IPS DF 4.7 (cell line): ENCODE data around the gene RAMP3.

Source experiments
- DNase-seq: peaks from one replicate; pipeline ENCODE4 v3.0.0-alpha.2; 2013; ENCODE audit warnings: low spot score; ENCODE audit errors: extremely low read depth

RAMP3 gene

DNA sequence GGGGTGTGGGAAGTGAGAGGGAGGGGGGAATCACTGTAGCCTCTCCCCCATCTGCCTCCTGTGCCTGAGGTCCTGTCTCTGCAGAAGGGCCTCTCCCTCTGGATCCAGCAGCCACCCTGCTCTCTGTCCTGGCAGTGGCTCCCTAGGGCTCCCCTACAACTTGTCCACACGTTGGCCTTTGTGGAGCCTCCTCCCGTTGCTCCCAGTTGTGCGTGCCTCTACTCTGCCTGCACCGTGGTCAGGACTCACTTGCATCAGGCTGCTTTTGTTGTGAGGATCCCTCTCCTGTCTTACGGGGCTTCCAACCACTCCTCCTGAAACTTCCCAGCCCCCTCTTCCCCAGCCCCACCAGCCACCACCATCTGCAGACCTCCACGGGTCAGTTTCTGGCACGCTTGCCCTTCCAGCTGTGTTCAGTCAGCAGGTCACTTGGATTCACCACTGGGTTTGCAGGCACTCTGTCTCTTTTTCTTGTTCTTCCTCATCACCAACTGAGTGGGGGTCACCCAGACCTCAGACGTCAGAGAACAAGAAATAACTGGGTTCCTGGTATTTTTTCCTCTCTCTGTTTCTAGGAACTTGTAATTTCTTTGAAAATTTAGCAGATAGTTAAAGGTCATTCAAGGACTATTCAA is 62.3 kb downstream of the RAMP3 start:
- DNase-seq, result no peak

DNA sequence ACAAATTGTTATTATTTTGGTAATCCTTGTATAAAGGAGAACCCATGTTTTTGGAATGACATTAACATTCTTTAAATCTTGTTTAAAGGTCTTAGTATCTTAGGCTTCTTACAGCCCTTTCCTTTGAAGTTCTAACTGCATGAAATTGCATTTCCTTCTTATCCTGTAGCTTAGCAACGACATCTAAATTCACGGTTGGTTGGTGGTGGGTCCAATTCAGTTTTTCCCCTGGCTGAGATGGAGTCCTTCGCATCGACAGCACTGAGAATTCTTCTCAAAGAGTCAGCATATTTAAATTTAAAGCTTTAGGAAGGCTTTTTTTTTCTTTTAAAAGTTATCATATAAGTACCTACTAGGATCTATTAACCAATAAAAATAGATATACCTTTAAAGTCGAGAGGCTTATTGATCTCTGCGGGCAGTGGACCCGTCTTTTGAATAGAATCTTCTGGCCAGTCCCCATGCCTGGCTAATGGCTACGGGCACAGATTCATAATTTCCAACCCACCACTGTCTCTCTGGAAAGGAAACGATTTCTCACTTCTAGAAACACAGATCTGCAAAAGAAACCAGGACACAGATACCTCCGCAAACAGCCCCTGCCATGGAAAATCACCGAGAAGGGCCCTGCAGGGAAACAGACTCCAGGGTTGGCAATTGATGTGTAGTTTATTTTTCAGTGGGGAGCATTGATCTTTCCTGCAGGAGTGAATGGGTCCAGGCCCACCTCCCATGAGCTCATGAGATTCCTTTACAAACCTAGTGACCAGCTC is 63.4 kb downstream of the RAMP3 start:
- no peak for DNase-seq

DNA sequence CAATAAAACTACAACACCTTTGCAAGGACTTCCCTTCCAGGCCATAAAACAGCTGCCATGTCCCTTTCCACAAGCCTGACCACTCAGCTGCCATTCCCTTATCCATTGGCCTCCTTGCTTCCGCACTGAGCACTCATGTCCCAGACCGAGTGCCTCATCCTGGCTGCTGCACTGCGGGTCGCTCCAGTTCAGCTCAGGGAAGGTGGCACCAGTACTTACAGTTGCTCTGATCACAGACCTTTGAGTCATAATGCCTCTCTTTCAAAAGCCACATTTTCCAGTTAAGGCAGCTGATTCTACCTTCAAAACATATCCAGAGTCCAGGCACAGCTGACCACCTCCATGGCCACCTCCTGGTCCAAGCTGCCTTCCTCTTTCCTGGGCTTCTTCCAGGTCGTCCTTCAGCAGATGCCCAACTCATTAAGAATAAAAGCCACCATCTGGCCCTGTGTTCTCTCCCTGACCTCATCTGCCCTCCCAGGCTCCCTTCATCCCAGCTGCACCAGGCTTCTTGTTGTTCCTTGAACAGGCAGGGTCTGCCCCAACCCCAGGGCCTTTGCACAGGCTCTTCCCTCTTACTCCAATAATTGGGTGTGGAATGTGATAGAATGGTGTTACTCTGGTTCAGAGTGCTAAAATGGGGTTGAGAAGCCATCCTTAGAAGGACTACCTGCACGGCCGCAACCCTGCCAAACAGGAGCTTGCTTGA is 64.5 kb downstream of the RAMP3 start:
- no peak for DNase-seq

DNA sequence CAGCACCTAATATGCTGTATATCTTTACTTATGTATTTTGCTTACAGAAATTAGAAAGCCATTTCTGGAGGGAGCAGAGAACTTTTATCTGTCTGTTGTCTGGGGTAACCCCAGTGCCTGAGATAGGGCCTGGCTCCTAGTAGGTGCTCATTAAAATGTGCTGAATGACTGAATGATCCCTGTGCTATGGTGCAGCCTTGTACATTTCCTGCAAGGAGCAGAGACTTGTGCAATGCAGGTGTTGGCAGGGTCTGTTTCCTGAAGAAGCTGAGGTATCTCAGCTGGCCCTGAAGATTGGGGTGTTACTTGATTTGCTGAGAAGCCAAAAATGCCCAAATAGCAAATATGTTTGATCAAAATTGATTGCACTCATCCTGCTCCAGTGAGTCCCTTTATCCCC is 65.5 kb downstream of the RAMP3 start:
- DNase-seq, result no peak

DNA sequence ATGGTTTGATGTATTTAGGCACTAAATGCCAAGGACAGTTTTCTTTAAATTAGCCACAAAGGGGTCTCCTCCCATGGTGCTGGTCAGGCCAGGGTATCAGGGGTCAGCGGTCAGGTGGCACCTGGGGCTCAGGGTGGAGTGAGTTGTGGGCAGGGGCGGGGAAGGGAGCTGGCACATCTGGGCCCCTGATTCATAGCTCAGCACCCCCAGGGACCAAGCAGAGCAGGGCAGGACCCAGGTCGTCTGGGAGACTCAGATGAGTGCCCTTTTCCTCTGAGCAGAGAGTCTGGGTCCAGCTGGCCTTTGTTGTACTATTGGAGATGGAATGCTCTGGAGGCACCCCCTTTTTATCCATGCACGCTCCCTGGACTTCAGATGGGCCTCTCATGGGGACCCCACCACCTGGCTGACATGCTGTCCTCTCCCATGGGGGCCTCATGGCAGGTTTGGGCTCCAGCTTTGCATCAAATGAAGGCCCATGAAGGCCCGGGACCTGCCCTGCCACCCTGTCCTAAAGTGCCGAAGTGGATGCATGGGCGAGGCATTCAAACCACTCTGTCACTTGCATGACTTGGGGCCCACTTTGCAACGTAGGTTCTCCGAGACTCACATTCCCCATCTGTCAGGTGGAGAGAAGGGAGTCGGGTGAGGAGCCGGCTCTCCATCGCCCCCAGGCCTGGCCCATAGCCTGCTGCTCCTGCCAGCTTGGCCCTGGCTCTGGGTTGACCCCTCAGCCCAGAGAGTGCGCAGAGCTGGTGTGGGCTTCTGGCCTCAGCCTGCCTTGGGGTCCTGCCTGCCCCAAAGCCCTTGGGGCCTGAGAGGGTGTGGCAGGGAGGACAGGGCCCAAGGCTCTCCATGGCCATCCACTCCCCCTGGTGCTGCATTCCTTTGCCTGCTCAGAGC is 66.4 kb downstream of the RAMP3 start:
- DNase-seq, result no peak

DNA sequence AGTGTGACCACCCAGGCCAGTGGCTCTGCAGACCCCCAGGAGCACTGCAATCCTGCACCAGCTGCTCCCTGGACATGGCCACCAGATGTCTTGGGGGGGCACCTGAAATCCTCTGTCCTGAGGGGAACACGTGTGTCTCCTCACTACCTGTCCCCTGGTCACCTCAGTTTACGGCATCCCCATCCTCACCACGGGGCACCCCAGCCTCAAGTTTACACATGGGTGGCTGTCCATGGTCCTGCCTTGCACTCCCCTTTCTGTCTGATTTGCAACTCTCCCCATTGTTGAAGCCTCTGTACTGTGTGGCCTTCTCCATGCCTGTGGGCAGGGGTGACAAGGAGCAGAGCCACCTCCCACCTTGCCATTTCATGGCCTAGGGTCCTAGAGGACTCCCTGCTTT is 67.2 kb downstream of the RAMP3 start:
- DNase-seq, result no peak

DNA sequence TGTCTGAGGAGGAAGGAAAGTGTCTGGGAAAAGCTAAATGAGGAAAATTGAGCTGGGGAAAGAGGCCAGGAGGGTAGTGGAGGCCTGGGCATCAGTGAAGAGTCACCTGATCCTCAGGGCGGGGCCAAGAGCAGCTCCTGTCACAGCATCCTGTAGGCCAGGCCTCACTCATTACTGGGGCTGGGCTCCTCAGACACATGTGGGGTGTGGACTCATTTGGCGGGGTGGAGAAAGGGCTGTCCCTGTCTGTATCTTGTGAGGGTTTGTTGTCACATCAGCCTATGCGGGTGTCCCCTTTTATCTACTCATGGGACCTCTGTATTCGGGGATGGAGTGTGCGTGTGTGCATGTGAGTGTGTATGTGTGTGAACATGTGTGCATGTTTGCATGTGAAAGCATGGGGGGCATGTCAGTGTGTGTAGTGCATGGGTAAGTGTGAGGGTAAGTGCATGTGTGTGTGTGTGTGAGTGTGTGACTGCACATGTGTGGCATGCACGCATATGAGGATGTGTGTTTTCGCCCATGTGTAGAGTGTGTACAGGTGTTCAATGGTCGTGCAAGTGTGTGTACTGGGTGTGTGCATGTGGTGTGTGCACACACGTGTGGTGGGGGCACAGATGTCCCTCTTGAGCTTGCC is 67.8 kb downstream of the RAMP3 start:
- no peak for DNase-seq

DNA sequence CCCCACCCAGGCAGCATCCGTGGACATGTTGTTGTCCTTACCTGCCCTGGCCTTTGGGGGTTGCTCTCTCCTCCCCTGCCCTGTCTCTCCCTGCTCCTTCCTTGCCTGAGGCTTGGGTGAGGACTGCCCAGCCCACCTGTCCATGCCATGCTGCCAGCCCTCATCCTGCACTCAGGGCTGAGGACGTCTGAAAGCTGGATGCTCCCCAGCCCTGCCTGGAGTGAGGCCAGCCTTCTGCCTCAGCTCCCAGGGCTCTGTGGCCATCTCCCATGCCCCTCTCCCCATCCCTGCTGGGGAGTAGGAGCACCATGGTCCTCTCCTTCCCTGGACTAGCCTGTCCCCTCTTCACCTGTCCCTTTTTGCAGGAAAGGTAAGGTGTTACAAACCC is 68.4 kb downstream of the RAMP3 start:
- no peak for DNase-seq

DNA sequence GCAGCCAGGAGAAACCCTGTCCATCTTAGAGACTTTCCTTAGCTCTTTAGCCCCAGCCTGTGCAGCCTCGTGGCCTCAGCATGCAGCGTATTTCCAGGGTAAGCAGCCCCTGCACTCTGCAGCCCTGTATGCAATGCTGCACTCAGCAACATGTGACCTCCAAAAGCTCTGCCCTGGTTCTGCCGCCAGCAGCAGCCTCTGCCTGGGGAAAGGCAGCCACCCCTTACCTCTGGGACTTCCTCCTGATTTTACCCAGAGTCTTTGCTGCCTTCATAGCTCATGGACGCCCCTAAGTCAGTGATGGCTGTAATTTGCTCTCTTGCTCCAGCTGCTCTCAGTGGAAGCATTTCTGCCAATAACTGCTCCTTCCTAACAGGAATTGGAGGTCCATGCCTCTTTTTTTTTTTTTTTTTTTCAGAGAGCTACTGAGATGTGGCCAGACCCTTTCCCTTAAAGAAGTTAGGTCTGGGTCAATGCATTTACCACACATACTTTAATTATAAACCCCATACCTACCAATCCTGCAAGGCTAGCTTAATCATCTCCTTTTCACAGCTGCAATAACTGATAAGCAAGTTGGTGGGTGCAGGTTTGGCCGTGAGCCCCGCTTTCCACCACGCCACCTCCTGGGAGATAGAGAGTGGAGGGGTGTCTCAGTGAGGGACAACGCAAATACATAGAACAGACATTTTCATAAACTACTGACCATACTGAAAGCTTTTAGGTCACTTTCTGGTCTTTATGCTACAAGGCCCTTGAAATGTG is 71.7 kb downstream of the RAMP3 start:
- DNase-seq, result no peak

DNA sequence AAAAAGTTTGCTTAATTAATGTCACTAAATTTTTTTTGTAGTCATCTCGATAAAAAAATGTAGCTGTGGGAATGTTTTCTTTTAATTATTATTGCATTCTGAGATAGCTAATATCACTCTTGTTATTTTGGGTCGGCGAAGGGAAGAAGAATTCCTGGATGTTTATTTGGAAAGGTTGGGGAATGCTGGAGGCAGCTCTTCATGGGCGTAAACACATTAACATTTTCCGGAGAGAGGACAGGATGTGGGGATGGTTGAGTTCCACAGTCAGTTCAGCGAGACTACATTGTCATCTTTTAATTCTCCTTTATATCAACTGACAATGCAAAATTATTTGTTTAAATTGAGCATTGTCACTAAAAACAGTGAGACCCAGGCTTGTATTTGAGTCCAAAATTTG is 72.5 kb downstream of the RAMP3 start:
- no peak for DNase-seq

DNA sequence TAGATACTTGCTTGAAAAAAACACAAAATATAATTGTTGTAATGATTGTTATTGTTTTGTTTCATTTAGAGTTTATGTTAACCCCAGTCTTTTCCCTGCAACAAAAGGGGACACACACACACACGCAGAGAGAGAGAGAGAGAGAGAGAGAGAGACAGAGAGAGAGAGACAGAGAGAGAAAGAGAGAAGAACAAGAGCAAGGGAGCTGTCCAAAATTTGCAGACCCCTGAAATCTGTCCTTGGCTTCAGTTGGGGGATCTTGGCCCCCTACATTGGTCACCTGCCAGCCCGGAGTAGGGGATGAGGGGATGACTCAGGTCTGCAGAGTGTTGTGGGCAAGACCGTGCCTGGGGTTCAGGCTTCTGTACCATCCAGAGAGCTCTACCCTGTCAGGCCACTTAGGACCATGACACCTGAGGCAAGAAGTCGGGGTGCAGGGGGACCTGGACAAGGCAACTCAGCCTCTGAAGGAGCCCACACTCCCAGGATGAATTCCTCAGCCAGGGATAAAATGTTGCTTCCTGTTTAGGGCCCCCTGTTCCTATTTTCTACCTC is 73.1 kb downstream of the RAMP3 start:
- no peak for DNase-seq

DNA sequence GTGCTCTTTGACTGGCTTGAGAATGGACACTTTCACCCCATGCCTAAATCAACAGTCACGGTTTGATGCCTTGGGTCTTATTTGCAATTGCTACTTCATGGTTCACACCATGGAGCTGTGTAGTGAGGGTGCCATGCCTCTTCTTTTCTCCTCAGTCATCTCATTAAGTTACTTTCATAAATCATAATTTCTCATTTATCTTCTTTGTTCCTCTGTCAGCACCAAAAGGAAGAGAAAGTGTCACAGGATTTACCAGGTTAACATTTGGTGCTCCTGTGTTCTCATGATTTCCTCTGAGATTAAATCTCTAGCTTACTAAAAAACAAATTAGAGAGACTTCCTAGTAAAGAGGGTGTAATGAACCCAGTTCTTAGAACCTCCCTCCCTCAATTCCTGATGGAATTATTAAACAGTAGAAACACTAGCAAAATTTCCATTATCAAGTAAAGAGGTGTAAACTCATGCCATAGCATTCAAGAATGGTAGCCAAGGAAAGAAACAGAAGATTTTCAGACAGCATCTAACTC is 75.7 kb downstream of the RAMP3 start:
- no peak for DNase-seq
